ENCODE results near the gene SOBP. TPM values are rescaled to one million over a fixed set of nuclear protein-coding genes. Genes with fewer than 3 reads are reported as not detected.
"Not testable (repeated sequence)": the region's sequence is repeated elsewhere in the genome, so short reads cannot be mapped to it uniquely, and the experiment has no call there.

Gene SOBP
- total and polyA plus RNA-seq, 7 experiments from 2014 or later = 0.08 to 0.15 TPM; not detected in 5

- H3K36me3 Mint-ChIP-seq = no peaks in the 10 kb centered on the region
- H3K4me1 ChIP-seq (ENCODE audit: control insufficient read depth in 2 of 2, insufficient read depth in 2 of 2, low read length in 2 of 2) = no peaks in the 10 kb centered on the region
- H3K27ac Mint-ChIP-seq = no peak overlapping the region
- ChIA-PET CTCF (interaction anchor here (0.5 kb wide), 1 partner anchor 763 kb away, joined by 3 read pairs; no protein-coding TSS in a partner anchor), POLR2A (no interaction called here)
- no peak overlapping the region for H3K4me3 Mint-ChIP-seq
- peaks cover 0 to 27% (median 10%) of the 10 kb centered on the region in 5 donors for H3K27me3 Mint-ChIP-seq
- no peak overlapping the region for H3K4me3 ChIP-seq (ENCODE audit: low read length)
- intact Hi-C loops (cut with micrococcal nuclease) = no loop called here
- H3K27me3 ChIP-seq (ENCODE audit: control insufficient read depth in 2 of 2, insufficient read depth in 2 of 2, low read length in 2 of 2) = peaks cover 0 to 3% of the 10 kb centered on the region in 2 donors
- no peaks in the 10 kb centered on the region for H3K9me3 ChIP-seq (ENCODE audit: control insufficient read depth in 2 of 3, low read length in 3 of 3)
- ATAC-seq (no peak), DNase-seq (no peak)
- H3K4me1 Mint-ChIP-seq = no peaks in the 10 kb centered on the region
- no peak overlapping the region for H3K27ac ChIP-seq (ENCODE audit: low read depth, low read length)
- peaks cover 0 to 4% (median 0%) of the 10 kb centered on the region in 11 donors for H3K9me3 Mint-ChIP-seq
- no peaks in the 10 kb centered on the region for H3K36me3 ChIP-seq (ENCODE audit: control insufficient read depth in 2 of 3, insufficient read depth in 3 of 3, low read length in 3 of 3)
These were observed 19.6 kb downstream of the SOBP start for GRCh38 chr6:107509506-107509905.

- H3K27ac ChIP-seq (ENCODE audit: low read depth, low read length) = no peak overlapping the region
- ChIA-PET POLR2A (no interaction called here), CTCF (no interaction called here)
- H3K4me3 ChIP-seq (ENCODE audit: low read length) = no peak overlapping the region
- Mint-ChIP-seq H3K36me3 (peaks cover 0 to 5% (median 0%) of the 10 kb centered on the region in 5 donors), H3K27me3 (peaks cover 4 to 27% (median 10%) of the 10 kb centered on the region in 5 donors), H3K27ac (no peak overlapping the region), H3K4me3 (no peak overlapping the region), H3K9me3 (peaks cover 0 to 10% (median 5%) of the 10 kb centered on the region in 11 donors), H3K4me1 (no peaks in the 10 kb centered on the region)
- DNase-seq (no peak), ATAC-seq (no peak)
- no peaks in the 10 kb centered on the region for H3K4me1 ChIP-seq (ENCODE audit: control insufficient read depth in 2 of 2, insufficient read depth in 2 of 2, low read length in 2 of 2)
- no peaks in the 10 kb centered on the region for H3K36me3 ChIP-seq (ENCODE audit: control insufficient read depth in 2 of 3, insufficient read depth in 3 of 3, low read length in 3 of 3)
- H3K27me3 ChIP-seq (ENCODE audit: control insufficient read depth in 2 of 2, insufficient read depth in 2 of 2, low read length in 2 of 2) = peaks cover 0 to 3% of the 10 kb centered on the region in 2 donors
- intact Hi-C loops (cut with micrococcal nuclease) = no loop called here
- no peaks in the 10 kb centered on the region for H3K9me3 ChIP-seq (ENCODE audit: control insufficient read depth in 2 of 3, low read length in 3 of 3)
These were observed 20.2 kb downstream of the SOBP start for GRCh38 chr6:107510108-107510507.

- no peaks in the 10 kb centered on the region for H3K27me3 ChIP-seq (ENCODE audit: control insufficient read depth in 2 of 2, insufficient read depth in 2 of 2, low read length in 2 of 2)
- ATAC-seq = no peak
- DNase-seq = no peak
- Mint-ChIP-seq H3K36me3 (peaks cover 0 to 8% (median 0%) of the 10 kb centered on the region in 5 donors), H3K27me3 (peaks cover 4 to 27% (median 11%) of the 10 kb centered on the region in 5 donors), H3K4me3 (no peak overlapping the region), H3K27ac (no peak overlapping the region), H3K4me1 (no peaks in the 10 kb centered on the region), H3K9me3 (peaks cover 0 to 22% (median 9%) of the 10 kb centered on the region in 11 donors)
- no peaks in the 10 kb centered on the region for H3K36me3 ChIP-seq (ENCODE audit: control insufficient read depth in 2 of 3, insufficient read depth in 3 of 3, low read length in 3 of 3)
- ChIA-PET POLR2A (no interaction called here), CTCF (no interaction called here)
- H3K4me1 ChIP-seq (ENCODE audit: control insufficient read depth in 2 of 2, insufficient read depth in 2 of 2, low read length in 2 of 2) = no peaks in the 10 kb centered on the region
- H3K4me3 ChIP-seq (ENCODE audit: low read length) = no peak overlapping the region
- no peak overlapping the region for H3K27ac ChIP-seq (ENCODE audit: low read depth, low read length)
- H3K9me3 ChIP-seq (ENCODE audit: control insufficient read depth in 2 of 3, low read length in 3 of 3) = no peaks in the 10 kb centered on the region
- intact Hi-C loops (cut with micrococcal nuclease) = no loop called here
These were observed 21.6 kb downstream of the SOBP start for GRCh38 chr6:107511511-107511993.

- Mint-ChIP-seq H3K27ac (no peak overlapping the region), H3K9me3 (peaks cover 2 to 33% (median 14%) of the 10 kb centered on the region in 11 donors), H3K27me3 (peaks cover 4 to 33% (median 11%) of the 10 kb centered on the region in 5 donors), H3K36me3 (peaks cover 0 to 14% (median 0%) of the 10 kb centered on the region in 5 donors), H3K4me3 (no peak overlapping the region), H3K4me1 (no peaks in the 10 kb centered on the region)
- ChIA-PET CTCF (no interaction called here), POLR2A (no interaction called here)
- no peak overlapping the region for H3K27ac ChIP-seq (ENCODE audit: low read depth, low read length)
- no peak overlapping the region for H3K4me3 ChIP-seq (ENCODE audit: low read length)
- ATAC-seq (no peak), DNase-seq (no peak)
- H3K4me1 ChIP-seq (ENCODE audit: control insufficient read depth in 2 of 2, insufficient read depth in 2 of 2, low read length in 2 of 2) = no peaks in the 10 kb centered on the region
- no peaks in the 10 kb centered on the region for H3K27me3 ChIP-seq (ENCODE audit: control insufficient read depth in 2 of 2, insufficient read depth in 2 of 2, low read length in 2 of 2)
- peaks cover 0 to 4% (median 0%) of the 10 kb centered on the region in 3 experiments for H3K9me3 ChIP-seq (ENCODE audit: control insufficient read depth in 2 of 3, low read length in 3 of 3)
- H3K36me3 ChIP-seq (ENCODE audit: control insufficient read depth in 2 of 3, insufficient read depth in 3 of 3, low read length in 3 of 3) = no peaks in the 10 kb centered on the region
- intact Hi-C loops (cut with micrococcal nuclease) = no loop called here
These were observed 23.3 kb downstream of the SOBP start for GRCh38 chr6:107513214-107513613.

- no peak overlapping the region for H3K27ac ChIP-seq (ENCODE audit: low read depth, low read length)
- H3K27me3 Mint-ChIP-seq = peaks cover 5 to 40% (median 10%) of the 10 kb centered on the region in 5 donors
- no peaks in the 10 kb centered on the region for H3K4me1 Mint-ChIP-seq
- H3K9me3 ChIP-seq (ENCODE audit: control insufficient read depth in 2 of 3, low read length in 3 of 3) = peaks cover 0 to 4% (median 0%) of the 10 kb centered on the region in 3 experiments
- H3K27ac Mint-ChIP-seq = no peak overlapping the region
- no peak overlapping the region for H3K4me3 Mint-ChIP-seq
- DNase-seq (no peak), ATAC-seq (no peak)
- H3K27me3 ChIP-seq (ENCODE audit: control insufficient read depth in 2 of 2, insufficient read depth in 2 of 2, low read length in 2 of 2) = no peaks in the 10 kb centered on the region
- peaks cover 2 to 33% (median 14%) of the 10 kb centered on the region in 11 donors for H3K9me3 Mint-ChIP-seq
- no peaks in the 10 kb centered on the region for H3K4me1 ChIP-seq (ENCODE audit: control insufficient read depth in 2 of 2, insufficient read depth in 2 of 2, low read length in 2 of 2)
- H3K36me3 ChIP-seq (ENCODE audit: control insufficient read depth in 2 of 3, insufficient read depth in 3 of 3, low read length in 3 of 3) = no peaks in the 10 kb centered on the region
- intact Hi-C loops (cut with micrococcal nuclease) = no loop called here
- POLR2A ChIA-PET = no interaction called here
- no peak overlapping the region for H3K4me3 ChIP-seq (ENCODE audit: low read length)
- peaks cover 0 to 14% (median 0%) of the 10 kb centered on the region in 5 donors for H3K36me3 Mint-ChIP-seq
- CTCF ChIA-PET = no interaction called here
These were observed 26.0 kb downstream of the SOBP start for GRCh38 chr6:107515955-107516354.

- H3K9me3 ChIP-seq (ENCODE audit: control insufficient read depth in 2 of 3, low read length in 3 of 3) = peaks cover 0 to 4% (median 0%) of the 10 kb centered on the region in 3 experiments
- Mint-ChIP-seq H3K9me3 (peaks cover 2 to 33% (median 14%) of the 10 kb centered on the region in 11 donors), H3K27ac (no peak overlapping the region), H3K27me3 (peaks cover 5 to 43% (median 10%) of the 10 kb centered on the region in 5 donors), H3K4me3 (no peak overlapping the region), H3K36me3 (peaks cover 0 to 14% (median 0%) of the 10 kb centered on the region in 5 donors), H3K4me1 (no peaks in the 10 kb centered on the region)
- H3K36me3 ChIP-seq (ENCODE audit: control insufficient read depth in 2 of 3, insufficient read depth in 3 of 3, low read length in 3 of 3) = no peaks in the 10 kb centered on the region
- intact Hi-C loops (cut with micrococcal nuclease) = no loop called here
- CTCF ChIA-PET = no interaction called here
- POLR2A ChIA-PET = no interaction called here
- no peaks in the 10 kb centered on the region for H3K27me3 ChIP-seq (ENCODE audit: control insufficient read depth in 2 of 2, insufficient read depth in 2 of 2, low read length in 2 of 2)
- H3K27ac ChIP-seq (ENCODE audit: low read depth, low read length) = no peak overlapping the region
- no peak overlapping the region for H3K4me3 ChIP-seq (ENCODE audit: low read length)
- H3K4me1 ChIP-seq (ENCODE audit: control insufficient read depth in 2 of 2, insufficient read depth in 2 of 2, low read length in 2 of 2) = no peaks in the 10 kb centered on the region
- ATAC-seq (no peak), DNase-seq (no peak)
These were observed 27.4 kb downstream of the SOBP start for GRCh38 chr6:107517274-107517673.

- H3K27ac Mint-ChIP-seq; H3K4me3 Mint-ChIP-seq; H3K4me1 ChIP-seq (ENCODE audit: control insufficient read depth in 2 of 2, insufficient read depth in 2 of 2, low read length in 2 of 2); H3K4me3 ChIP-seq (ENCODE audit: low read length); ATAC-seq; H3K4me1 Mint-ChIP-seq; H3K27ac ChIP-seq (ENCODE audit: low read depth, low read length); H3K36me3 ChIP-seq (ENCODE audit: control insufficient read depth in 2 of 3, insufficient read depth in 3 of 3, low read length in 3 of 3); POLR2A ChIA-PET; CTCF ChIA-PET; H3K27me3 ChIP-seq (ENCODE audit: control insufficient read depth in 2 of 2, insufficient read depth in 2 of 2, low read length in 2 of 2); DNase-seq; intact Hi-C loops (cut with micrococcal nuclease); H3K9me3 ChIP-seq (ENCODE audit: control insufficient read depth in 2 of 3, low read length in 3 of 3): not testable (repeated sequence)
- peaks cover 0 to 14% (median 0%) of the 10 kb centered on the region in 5 donors for H3K36me3 Mint-ChIP-seq
- H3K9me3 Mint-ChIP-seq = peaks cover 2 to 32% (median 14%) of the 10 kb centered on the region in 11 donors
- H3K27me3 Mint-ChIP-seq = peaks cover under 1 to 36% (median 10%) of the 10 kb centered on the region in 5 donors
These were observed 29.3 kb downstream of the SOBP start for GRCh38 chr6:107519224-107519623.
